ENCODE measurements around the gene SERPINA10. TPM values are rescaled to one million over a fixed set of nuclear protein-coding genes. Genes with fewer than 3 reads are reported as not detected.

SERPINA10 gene
- total and polyA plus RNA-seq, 2 of the 13 experiments (the other 11 are each of a cell fraction or from before 2014, with no cell fraction given): 20.1 to 20.2 TPM

- TF ChIP-seq ZNF83 (CRISPR knock-in tag; IDR thresholded peaks at IDR 0.05; ENCODE audit: borderline replicate concordance): no peak
- peak; percentile 89 for TF ChIP-seq FOSL2 (CRISPR knock-in tag; IDR thresholded peaks at IDR 0.05)
- TF ChIP-seq ZIK1 (CRISPR knock-in tag; IDR thresholded peaks at IDR 0.05; ENCODE audit: borderline replicate concordance, low read depth): peak; percentile 36; the same call in 1 of the 2 replicates
- TF ChIP-seq PRMT3 (CRISPR knock-in tag; IDR thresholded peaks at IDR 0.05; ENCODE audit: borderline replicate concordance, low read depth): no peak
- TF ChIP-seq IRX3 (CRISPR knock-in tag; IDR thresholded peaks at IDR 0.05; ENCODE audit: borderline replicate concordance, low read depth): peak; percentile 78; the same call in 1 of the 2 replicates
- TF ChIP-seq KDM6A (CRISPR knock-in tag; IDR thresholded peaks at IDR 0.05; ENCODE audit: low read depth): peak; percentile 52; the same call in 1 of the 2 replicates
- TF ChIP-seq, protein P1, sequence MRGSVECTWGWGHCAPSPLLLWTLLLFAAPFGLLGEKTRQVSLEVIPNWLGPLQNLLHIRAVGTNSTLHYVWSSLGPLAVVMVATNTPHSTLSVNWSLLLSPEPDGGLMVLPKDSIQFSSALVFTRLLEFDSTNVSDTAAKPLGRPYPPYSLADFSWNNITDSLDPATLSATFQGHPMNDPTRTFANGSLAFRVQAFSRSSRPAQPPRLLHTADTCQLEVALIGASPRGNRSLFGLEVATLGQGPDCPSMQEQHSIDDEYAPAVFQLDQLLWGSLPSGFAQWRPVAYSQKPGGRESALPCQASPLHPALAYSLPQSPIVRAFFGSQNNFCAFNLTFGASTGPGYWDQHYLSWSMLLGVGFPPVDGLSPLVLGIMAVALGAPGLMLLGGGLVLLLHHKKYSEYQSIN (CRISPR knock-in tag; IDR thresholded peaks at IDR 0.05; ENCODE audit: borderline replicate concordance): no peak
- peak; percentile 77; the same call in 1 of the 2 replicates for TF ChIP-seq TBX2 (CRISPR knock-in tag; IDR thresholded peaks at IDR 0.05; ENCODE audit: borderline replicate concordance)
- TF ChIP-seq ZMYM4 (CRISPR knock-in tag; IDR thresholded peaks at IDR 0.05): peak; percentile 89
- TF ChIP-seq BCL3 (CRISPR knock-in tag; IDR thresholded peaks at IDR 0.05): peak; percentile 73; the same call in 1 of the 2 replicates
- no peak for TF ChIP-seq MBNL3 (CRISPR knock-in tag; conservative IDR thresholded peaks at IDR 0.05)
- no peak for TF ChIP-seq ZNF17 (CRISPR knock-in tag; IDR thresholded peaks at IDR 0.05)
- TF ChIP-seq TRAFD1 (CRISPR knock-in tag; IDR thresholded peaks at IDR 0.05; ENCODE audit: borderline replicate concordance): no peak
- TF ChIP-seq AGO1 (IDR thresholded peaks at IDR 0.05; ENCODE audit: low read depth, low read length, poor library complexity, severe bottlenecking): no peak
- TF ChIP-seq HNF1B (CRISPR knock-in tag; IDR thresholded peaks at IDR 0.05): peak; percentile 83
- TF ChIP-seq ZKSCAN5 (CRISPR knock-in tag; IDR thresholded peaks at IDR 0.05): no peak
- TF ChIP-seq MYPOP (CRISPR knock-in tag; IDR thresholded peaks at IDR 0.05): peak; percentile 75
- no peak for TF ChIP-seq PAX8 (CRISPR knock-in tag; IDR thresholded peaks at IDR 0.05; ENCODE audit: borderline replicate concordance)
- TF ChIP-seq RAD51 (IDR thresholded peaks at IDR 0.05; ENCODE audit: borderline replicate concordance): no peak
- peak; percentile 73 for TF ChIP-seq GATAD2A (CRISPR knock-in tag; IDR thresholded peaks at IDR 0.05)
- TF ChIP-seq CHD4 (IDR thresholded peaks at IDR 0.05; ENCODE audit: borderline replicate concordance, low read length): no peak
- TF ChIP-seq KLF9 (CRISPR knock-in tag; IDR thresholded peaks at IDR 0.05; ENCODE audit: low read depth): no peak; the same call in 1 of the 2 replicates
These were observed 29.8 kb upstream of the SERPINA10 start, which contains the start of gene SERPINA6 (continued) for GRCh38 chr14:94322648-94323570.

Measured in HepG2 (cell line).